WTC11 (cell line): Measurements from ENCODE around the gene IL16. TPM values are rescaled to one million over a fixed set of nuclear protein-coding genes. Genes with fewer than 3 reads are reported as not detected.

ENCODE experiments used
- ATAC-seq: fragments of 200-7000 bp; cut with Tn5 transposase; 2 replicates; pipeline ENCODE4 v1.10.0; 2021; ENCODE audit warnings: mild to moderate bottlenecking, moderate library complexity
- CTCF ChIA-PET: fragments of 300-600 bp; sonication (Branson Sonifier 250); formaldehyde crosslinking; loops from one replicate; lab custom pipeline; 2021; ENCODE audit warnings: antibody characterized with exemption; lab: Charles Lee
- POLR2A ChIA-PET: fragments of 350-600 bp; sonication (Branson Sonifier 250); formaldehyde crosslinking; loops from one replicate; lab custom pipeline; 2021; ENCODE audit warnings: antibody characterized with exemption; lab: Charles Lee
- DNase-seq: peaks from one replicate; pipeline ENCODE4 v3.0.0; 2021; ENCODE audit warnings: low spot score
- H3K27ac Mint-ChIP-seq: 2 replicates; pipeline ENCODE4 v1.8.0; 2021; ENCODE audit warnings: mixed read lengths
- H3K27me3 Mint-ChIP-seq: 2 replicates; pipeline ENCODE4 v1.8.0; 2021; ENCODE audit warnings: low read depth, mild to moderate bottlenecking, moderate library complexity, mixed read lengths
- H3K36me3 Mint-ChIP-seq: 2 replicates; pipeline ENCODE4 v1.8.0; 2021; ENCODE audit warnings: mixed read lengths
- H3K4me1 Mint-ChIP-seq: 2 replicates; pipeline ENCODE4 v1.8.0; 2022; ENCODE audit warnings: mixed read lengths
- H3K4me3 Mint-ChIP-seq: 2 replicates; pipeline ENCODE4 v1.8.0; 2021; ENCODE audit warnings: mild to moderate bottlenecking, moderate library complexity, mixed read lengths
- H3K9me3 Mint-ChIP-seq: 2 replicates; pipeline ENCODE4 v1.8.0; 2021; ENCODE audit warnings: mixed read lengths
- FOXJ3 ChIP-seq: sonication (generic); formaldehyde crosslinking; IDR thresholded peaks from 2 replicates; pipeline ENCODE4 v1.9.0; 2021; ENCODE audit warnings: missing genetic modification reagents, mild to moderate bottlenecking, borderline replicate concordance
- FOXP1 ChIP-seq: sonication (generic); formaldehyde crosslinking; IDR thresholded peaks from 2 replicates; pipeline ENCODE4 v1.8.0; 2022; ENCODE audit warnings: missing genetic modification reagents, mild to moderate bottlenecking, moderate library complexity, borderline replicate concordance
- GRHL2 ChIP-seq: fragments of 250-450 bp; sonication (Bioruptor Pico); IDR thresholded peaks from 2 replicates; pipeline ENCODE4 v1.8.0; 2022; ENCODE audit warnings: mild to moderate bottlenecking, moderate library complexity; ENCODE audit not compliant: insufficient replicate concordance, severe bottlenecking
- HMGA2 ChIP-seq: fragments of 250-450 bp; sonication (Bioruptor Pico); IDR thresholded peaks from 2 replicates; pipeline ENCODE4 v1.4.0; 2021; ENCODE audit warnings: mild to moderate bottlenecking, moderate library complexity
- KAT7 ChIP-seq: sonication (generic); formaldehyde crosslinking; IDR thresholded peaks from 2 replicates; pipeline ENCODE4 v1.8.1; 2023; ENCODE audit warnings: missing genetic modification reagents, mild to moderate bottlenecking, borderline replicate concordance
- NFE2L1 ChIP-seq: sonication (generic); formaldehyde crosslinking; IDR thresholded peaks from 2 replicates; pipeline ENCODE4 v1.8.1; 2023; ENCODE audit warnings: missing genetic modification reagents
- NR1H2 ChIP-seq: sonication (generic); formaldehyde crosslinking; IDR thresholded peaks from 2 replicates; pipeline ENCODE4 v1.9.0; 2021; ENCODE audit warnings: mild to moderate bottlenecking, moderate library complexity, missing genetic modification reagents
- RELA ChIP-seq: sonication (generic); formaldehyde crosslinking; IDR thresholded peaks from 2 replicates; pipeline ENCODE4 v1.8.1; 2022; ENCODE audit warnings: missing genetic modification reagents, mild to moderate bottlenecking, borderline replicate concordance
- SMAD4 ChIP-seq: sonication (generic); formaldehyde crosslinking; IDR thresholded peaks from 2 replicates; pipeline ENCODE4 v1.8.0; 2022; ENCODE audit warnings: mild to moderate bottlenecking, missing genetic modification reagents
- ZNF121 ChIP-seq: sonication (generic); formaldehyde crosslinking; IDR thresholded peaks from 2 replicates; pipeline ENCODE4 v1.8.0; 2023; ENCODE audit warnings: missing genetic modification reagents
- ZNF219 ChIP-seq: sonication (generic); formaldehyde crosslinking; IDR thresholded peaks from 2 replicates; pipeline ENCODE4 v1.8.0; 2023; ENCODE audit warnings: missing genetic modification reagents, mild to moderate bottlenecking, borderline replicate concordance
- ZNF423 ChIP-seq: fragments of 250-450 bp; sonication (Bioruptor Pico); IDR thresholded peaks from 2 replicates; pipeline ENCODE4 v2.1.2; 2022; ENCODE audit warnings: mild to moderate bottlenecking, moderate library complexity
- total RNA-seq: library from RNA; stranded (reverse); gene quantifications from 3 replicates; pipeline ENCODE4 v1.2.3, GENCODE V29; 2021
- TF ChIP-seq, protein P1 (sequence below): sonication (generic); formaldehyde crosslinking; IDR thresholded peaks from 2 replicates; pipeline ENCODE4 v1.8.0; 2022; ENCODE audit warnings: mild to moderate bottlenecking, missing genetic modification reagents
- TF ChIP-seq, protein P2 (sequence below): sonication (generic); formaldehyde crosslinking; conservative IDR thresholded peaks from 2 replicates; pipeline ENCODE4 v1.8.1; 2022; ENCODE audit warnings: mild to moderate bottlenecking, missing genetic modification reagents
- TF ChIP-seq, protein P3 (sequence below): sonication (generic); formaldehyde crosslinking; IDR thresholded peaks from 2 replicates; pipeline ENCODE4 v1.8.0; 2022; ENCODE audit warnings: mild to moderate bottlenecking, missing genetic modification reagents
- TF ChIP-seq, protein P4 (sequence below): fragments of 200-600 bp; IDR thresholded peaks from 2 replicates; pipeline ENCODE4 v1.8.0; 2022; ENCODE audit warnings: antibody characterized with exemption
- TF ChIP-seq, protein P5 (sequence below): sonication (generic); formaldehyde crosslinking; IDR thresholded peaks from 2 replicates; pipeline ENCODE4 v1.8.0; 2023; ENCODE audit warnings: mild to moderate bottlenecking, missing genetic modification reagents
- TF ChIP-seq, protein P6 (sequence below): fragments of 250-450 bp; sonication (Bioruptor Pico); conservative IDR thresholded peaks from 2 replicates; pipeline ENCODE4 v1.9.0; 2021; ENCODE audit warnings: mild to moderate bottlenecking
- TF ChIP-seq, protein P7 (sequence below): sonication (generic); formaldehyde crosslinking; IDR thresholded peaks from 2 replicates; pipeline ENCODE4 v1.8.0; 2022; ENCODE audit warnings: mild to moderate bottlenecking, missing genetic modification reagents
- TF ChIP-seq, protein P8 (sequence below): sonication (generic); formaldehyde crosslinking; IDR thresholded peaks from 2 replicates; pipeline ENCODE4 v1.8.1; 2023; ENCODE audit warnings: mild to moderate bottlenecking, moderate library complexity, missing genetic modification reagents

IL16 gene
- total RNA-seq, 1 experiment from 2014 or later, result 0.61 TPM

DNA sequence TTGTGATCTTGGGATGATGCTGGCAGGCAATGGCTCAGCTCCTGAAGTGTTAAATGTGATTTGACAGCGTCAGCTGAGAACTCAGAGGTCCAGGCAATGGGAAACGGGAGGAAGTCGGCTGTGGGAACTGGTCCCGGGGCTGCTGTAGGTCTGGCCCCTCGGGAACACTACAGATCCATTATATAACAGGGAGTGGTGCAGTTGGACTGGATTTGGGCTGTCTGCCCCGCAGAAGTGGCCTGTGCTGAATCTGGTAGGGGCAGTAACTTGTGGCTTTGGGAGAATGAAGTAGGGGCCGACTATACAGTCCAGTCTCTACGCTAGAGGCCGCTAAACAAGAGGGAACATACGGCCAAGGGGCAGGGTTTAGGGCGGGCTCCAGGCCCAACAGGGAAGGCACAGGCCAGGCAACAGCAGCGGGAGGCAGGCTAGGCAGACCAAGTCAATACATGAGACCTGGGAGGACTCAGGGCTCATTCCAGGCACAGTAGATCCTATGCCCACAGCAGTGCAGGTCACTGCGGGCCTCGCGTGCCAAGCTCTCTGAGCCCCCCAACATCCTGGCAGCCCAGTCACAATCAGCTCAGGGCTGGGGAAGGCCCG is 20.3 kb upstream of the IL16 start:
- CTCF ChIA-PET, result interaction anchor here (7.2 kb wide), 1 partner anchor 89 kb away, joined by 61 read pairs; no protein-coding TSS in a partner anchor

DNA sequence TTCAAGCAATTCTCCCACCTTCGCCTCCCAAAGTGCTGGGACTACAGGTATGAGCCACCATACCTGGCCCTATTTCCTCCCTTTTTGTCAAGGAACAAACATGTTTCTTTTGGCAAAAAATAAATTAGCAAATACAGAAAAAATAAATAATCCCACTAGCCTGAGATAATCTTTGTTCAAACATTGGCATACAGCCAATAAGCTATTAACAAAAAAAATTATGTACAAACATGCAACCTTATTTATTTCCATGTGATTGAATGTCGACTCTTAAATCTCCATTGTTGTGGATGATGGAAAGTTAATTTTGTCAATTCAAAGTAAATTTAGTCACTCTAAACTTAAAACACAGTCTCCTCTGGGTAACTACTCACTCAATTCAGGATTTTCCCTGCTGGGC is 18.3 kb upstream of the IL16 start:
- Mint-ChIP-seq H3K4me1 (peaks cover 4% of the 10 kb centered on the region; the same call in 1 of the 2 replicates), H3K9me3 (no peaks in the 10 kb centered on the region), H3K27me3 (no peaks in the 10 kb centered on the region), H3K27ac (no peak overlapping the region), H3K36me3 (no peaks in the 10 kb centered on the region), H3K4me3 (no peak overlapping the region)
- no peak for DNase-seq
- no peak for ATAC-seq
- ChIA-PET CTCF (interaction anchor here (0.5 to 7.2 kb wide), 2 partner anchors 87 to 219 kb away, joined by 5 to 61 read pairs; no protein-coding TSS in a partner anchor), POLR2A (no interaction called here)
- TF ChIP-seq, protein P1, sequence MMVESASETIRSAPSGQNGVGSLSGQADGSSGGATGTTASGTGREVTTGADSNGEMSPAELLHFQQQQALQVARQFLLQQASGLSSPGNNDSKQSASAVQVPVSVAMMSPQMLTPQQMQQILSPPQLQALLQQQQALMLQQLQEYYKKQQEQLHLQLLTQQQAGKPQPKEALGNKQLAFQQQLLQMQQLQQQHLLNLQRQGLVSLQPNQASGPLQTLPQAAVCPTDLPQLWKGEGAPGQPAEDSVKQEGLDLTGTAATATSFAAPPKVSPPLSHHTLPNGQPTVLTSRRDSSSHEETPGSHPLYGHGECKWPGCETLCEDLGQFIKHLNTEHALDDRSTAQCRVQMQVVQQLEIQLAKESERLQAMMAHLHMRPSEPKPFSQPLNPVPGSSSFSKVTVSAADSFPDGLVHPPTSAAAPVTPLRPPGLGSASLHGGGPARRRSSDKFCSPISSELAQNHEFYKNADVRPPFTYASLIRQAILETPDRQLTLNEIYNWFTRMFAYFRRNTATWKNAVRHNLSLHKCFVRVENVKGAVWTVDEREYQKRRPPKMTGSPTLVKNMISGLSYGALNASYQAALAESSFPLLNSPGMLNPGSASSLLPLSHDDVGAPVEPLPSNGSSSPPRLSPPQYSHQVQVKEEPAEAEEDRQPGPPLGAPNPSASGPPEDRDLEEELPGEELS (CRISPR knock-in tag), result no peak
- TF ChIP-seq, protein P2, sequence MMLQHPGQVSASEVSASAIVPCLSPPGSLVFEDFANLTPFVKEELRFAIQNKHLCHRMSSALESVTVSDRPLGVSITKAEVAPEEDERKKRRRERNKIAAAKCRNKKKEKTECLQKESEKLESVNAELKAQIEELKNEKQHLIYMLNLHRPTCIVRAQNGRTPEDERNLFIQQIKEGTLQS (CRISPR knock-in tag), result no peak
- TF ChIP-seq NFE2L1 (CRISPR knock-in tag), result no peak
- TF ChIP-seq NR1H2 (CRISPR knock-in tag), result no peak
- no peak for TF ChIP-seq ZNF121 (CRISPR knock-in tag)
- TF ChIP-seq, protein P3, sequence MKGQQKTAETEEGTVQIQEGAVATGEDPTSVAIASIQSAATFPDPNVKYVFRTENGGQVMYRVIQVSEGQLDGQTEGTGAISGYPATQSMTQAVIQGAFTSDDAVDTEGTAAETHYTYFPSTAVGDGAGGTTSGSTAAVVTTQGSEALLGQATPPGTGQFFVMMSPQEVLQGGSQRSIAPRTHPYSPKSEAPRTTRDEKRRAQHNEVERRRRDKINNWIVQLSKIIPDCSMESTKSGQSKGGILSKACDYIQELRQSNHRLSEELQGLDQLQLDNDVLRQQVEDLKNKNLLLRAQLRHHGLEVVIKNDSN, result no peak
- TF ChIP-seq, protein P4, sequence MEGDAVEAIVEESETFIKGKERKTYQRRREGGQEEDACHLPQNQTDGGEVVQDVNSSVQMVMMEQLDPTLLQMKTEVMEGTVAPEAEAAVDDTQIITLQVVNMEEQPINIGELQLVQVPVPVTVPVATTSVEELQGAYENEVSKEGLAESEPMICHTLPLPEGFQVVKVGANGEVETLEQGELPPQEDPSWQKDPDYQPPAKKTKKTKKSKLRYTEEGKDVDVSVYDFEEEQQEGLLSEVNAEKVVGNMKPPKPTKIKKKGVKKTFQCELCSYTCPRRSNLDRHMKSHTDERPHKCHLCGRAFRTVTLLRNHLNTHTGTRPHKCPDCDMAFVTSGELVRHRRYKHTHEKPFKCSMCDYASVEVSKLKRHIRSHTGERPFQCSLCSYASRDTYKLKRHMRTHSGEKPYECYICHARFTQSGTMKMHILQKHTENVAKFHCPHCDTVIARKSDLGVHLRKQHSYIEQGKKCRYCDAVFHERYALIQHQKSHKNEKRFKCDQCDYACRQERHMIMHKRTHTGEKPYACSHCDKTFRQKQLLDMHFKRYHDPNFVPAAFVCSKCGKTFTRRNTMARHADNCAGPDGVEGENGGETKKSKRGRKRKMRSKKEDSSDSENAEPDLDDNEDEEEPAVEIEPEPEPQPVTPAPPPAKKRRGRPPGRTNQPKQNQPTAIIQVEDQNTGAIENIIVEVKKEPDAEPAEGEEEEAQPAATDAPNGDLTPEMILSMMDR, result no peak
- TF ChIP-seq, protein P5, sequence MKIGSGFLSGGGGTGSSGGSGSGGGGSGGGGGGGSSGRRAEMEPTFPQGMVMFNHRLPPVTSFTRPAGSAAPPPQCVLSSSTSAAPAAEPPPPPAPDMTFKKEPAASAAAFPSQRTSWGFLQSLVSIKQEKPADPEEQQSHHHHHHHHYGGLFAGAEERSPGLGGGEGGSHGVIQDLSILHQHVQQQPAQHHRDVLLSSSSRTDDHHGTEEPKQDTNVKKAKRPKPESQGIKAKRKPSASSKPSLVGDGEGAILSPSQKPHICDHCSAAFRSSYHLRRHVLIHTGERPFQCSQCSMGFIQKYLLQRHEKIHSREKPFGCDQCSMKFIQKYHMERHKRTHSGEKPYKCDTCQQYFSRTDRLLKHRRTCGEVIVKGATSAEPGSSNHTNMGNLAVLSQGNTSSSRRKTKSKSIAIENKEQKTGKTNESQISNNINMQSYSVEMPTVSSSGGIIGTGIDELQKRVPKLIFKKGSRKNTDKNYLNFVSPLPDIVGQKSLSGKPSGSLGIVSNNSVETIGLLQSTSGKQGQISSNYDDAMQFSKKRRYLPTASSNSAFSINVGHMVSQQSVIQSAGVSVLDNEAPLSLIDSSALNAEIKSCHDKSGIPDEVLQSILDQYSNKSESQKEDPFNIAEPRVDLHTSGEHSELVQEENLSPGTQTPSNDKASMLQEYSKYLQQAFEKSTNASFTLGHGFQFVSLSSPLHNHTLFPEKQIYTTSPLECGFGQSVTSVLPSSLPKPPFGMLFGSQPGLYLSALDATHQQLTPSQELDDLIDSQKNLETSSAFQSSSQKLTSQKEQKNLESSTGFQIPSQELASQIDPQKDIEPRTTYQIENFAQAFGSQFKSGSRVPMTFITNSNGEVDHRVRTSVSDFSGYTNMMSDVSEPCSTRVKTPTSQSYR, result no peak
- TF ChIP-seq, protein P6, sequence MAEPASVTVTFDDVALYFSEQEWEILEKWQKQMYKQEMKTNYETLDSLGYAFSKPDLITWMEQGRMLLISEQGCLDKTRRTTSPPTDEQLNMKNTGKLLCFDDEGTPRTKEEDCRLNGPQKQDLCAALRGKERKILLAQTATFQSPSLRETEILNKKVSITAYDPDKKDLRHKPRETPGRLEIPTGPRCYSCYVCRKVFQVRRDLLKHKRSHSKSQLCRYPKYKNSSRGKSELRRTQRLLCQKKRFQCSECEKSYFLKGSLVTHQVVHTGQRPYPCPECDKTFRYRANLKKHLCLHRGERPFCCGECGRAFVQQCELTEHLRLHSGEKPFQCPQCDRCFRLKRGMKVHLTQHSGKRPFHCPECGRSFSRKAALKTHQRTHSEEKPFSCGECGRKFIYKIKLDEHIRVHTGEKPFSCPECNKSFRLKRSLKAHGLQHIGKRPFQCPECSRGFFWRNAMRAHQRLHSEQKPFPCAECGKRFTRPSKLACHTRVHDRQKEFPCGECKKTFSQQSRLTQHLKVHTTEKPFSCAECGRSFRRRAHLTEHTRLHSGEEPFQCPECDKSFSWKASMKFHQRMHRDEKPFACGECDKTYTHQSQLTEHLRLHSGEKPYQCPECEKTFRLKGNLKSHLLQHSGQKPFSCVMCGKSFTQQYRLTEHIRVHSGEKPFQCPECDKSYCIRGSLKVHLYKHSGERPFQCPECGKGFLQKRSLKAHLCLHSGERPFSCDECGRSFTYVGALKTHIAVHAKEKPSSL, result no peak

More for the DNA sequence above, 20.3 kb upstream of the IL16 start:
- Mint-ChIP-seq H3K27ac (no peak overlapping the region), H3K36me3 (no peaks in the 10 kb centered on the region), H3K27me3 (no peaks in the 10 kb centered on the region), H3K9me3 (no peaks in the 10 kb centered on the region), H3K4me3 (no peak overlapping the region), H3K4me1 (no peaks in the 10 kb centered on the region)
- DNase-seq (peak; percentile 21), ATAC-seq (peak; percentile 83)
- no peak for TF ChIP-seq HMGA2 (CRISPR knock-in tag)
- TF ChIP-seq KAT7, result no peak
- no peak for TF ChIP-seq ZNF423 (CRISPR knock-in tag)
- TF ChIP-seq FOXJ3, result no peak
- TF ChIP-seq, protein P5, result no peak
- TF ChIP-seq RELA (CRISPR knock-in tag), result no peak
- no peak for TF ChIP-seq FOXP1 (CRISPR knock-in tag)
- TF ChIP-seq SMAD4, result no peak
- TF ChIP-seq, protein P7, sequence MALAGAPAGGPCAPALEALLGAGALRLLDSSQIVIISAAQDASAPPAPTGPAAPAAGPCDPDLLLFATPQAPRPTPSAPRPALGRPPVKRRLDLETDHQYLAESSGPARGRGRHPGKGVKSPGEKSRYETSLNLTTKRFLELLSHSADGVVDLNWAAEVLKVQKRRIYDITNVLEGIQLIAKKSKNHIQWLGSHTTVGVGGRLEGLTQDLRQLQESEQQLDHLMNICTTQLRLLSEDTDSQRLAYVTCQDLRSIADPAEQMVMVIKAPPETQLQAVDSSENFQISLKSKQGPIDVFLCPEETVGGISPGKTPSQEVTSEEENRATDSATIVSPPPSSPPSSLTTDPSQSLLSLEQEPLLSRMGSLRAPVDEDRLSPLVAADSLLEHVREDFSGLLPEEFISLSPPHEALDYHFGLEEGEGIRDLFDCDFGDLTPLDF (CRISPR knock-in tag), result no peak
- TF ChIP-seq GRHL2 (CRISPR knock-in tag), result no peak
- no peak for TF ChIP-seq ZNF219 (CRISPR knock-in tag)
- TF ChIP-seq, protein P8, sequence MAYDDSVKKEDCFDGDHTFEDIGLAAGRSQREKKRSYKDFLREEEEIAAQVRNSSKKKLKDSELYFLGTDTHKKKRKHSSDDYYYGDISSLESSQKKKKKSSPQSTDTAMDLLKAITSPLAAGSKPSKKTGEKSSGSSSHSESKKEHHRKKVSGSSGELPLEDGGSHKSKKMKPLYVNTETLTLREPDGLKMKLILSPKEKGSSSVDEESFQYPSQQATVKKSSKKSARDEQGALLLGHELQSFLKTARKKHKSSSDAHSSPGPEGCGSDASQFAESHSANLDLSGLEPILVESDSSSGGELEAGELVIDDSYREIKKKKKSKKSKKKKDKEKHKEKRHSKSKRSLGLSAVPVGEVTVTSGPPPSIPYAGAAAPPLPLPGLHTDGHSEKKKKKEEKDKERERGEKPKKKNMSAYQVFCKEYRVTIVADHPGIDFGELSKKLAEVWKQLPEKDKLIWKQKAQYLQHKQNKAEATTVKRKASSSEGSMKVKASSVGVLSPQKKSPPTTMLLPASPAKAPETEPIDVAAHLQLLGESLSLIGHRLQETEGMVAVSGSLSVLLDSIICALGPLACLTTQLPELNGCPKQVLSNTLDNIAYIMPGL (CRISPR knock-in tag), result no peak
- POLR2A ChIA-PET, result no interaction called here
